ENCODE results near the gene ZNF750. TPM values are rescaled to one million over a fixed set of nuclear protein-coding genes. Genes with fewer than 3 reads are reported as not detected.

The ZNF750 gene
- total RNA-seq, 2 experiments from 2014 or later, result not detected

- intact Hi-C loops (cut with DNase I, micrococcal nuclease), result no loop called here
These were observed 13.6 kb downstream of the ZNF750 start for GRCh38 chr17:82826211-82826610.

GRCh38 chr17:82825540-82826124, 14.2 kb downstream of the ZNF750 start:
- CTCF ChIA-PET, result no interaction called here
- Mint-ChIP-seq H3K9me3 (no peaks in the 10 kb centered on the region), H3K4me3 (no peak overlapping the region), H3K27ac (no peak overlapping the region), H3K36me3 (ENCODE audit: low read depth) (peaks cover 45% of the 10 kb centered on the region), H3K4me1 (ENCODE audit: low read depth) (no peaks in the 10 kb centered on the region), H3K27me3 (no peaks in the 10 kb centered on the region)
- Histone ChIP-seq H3K4me1 (ENCODE audit: insufficient read depth, low read length) (peaks cover 3% of the 10 kb centered on the region), H3K27me3 (ENCODE audit: control insufficient read depth in 1 of 2, insufficient read depth in 2 of 2, low read length in 2 of 2) (no peaks in the 10 kb centered on the region), H3K27ac (ENCODE audit: low read depth in 1 of 2, low read length in 2 of 2) (no peak overlapping the region), H3K4me3 (ENCODE audit: low read length) (no peak overlapping the region), H3K36me3 (ENCODE audit: insufficient read depth, low read length) (peaks cover 15% of the 10 kb centered on the region), H3K9me3 (ENCODE audit: control insufficient read depth in 1 of 2, insufficient read depth in 1 of 2, low read length in 2 of 2) (peaks cover 0 to 4% of the 10 kb centered on the region in 2 experiments)
- DNase-seq, result no peak
- TF ChIP-seq, protein P1, sequence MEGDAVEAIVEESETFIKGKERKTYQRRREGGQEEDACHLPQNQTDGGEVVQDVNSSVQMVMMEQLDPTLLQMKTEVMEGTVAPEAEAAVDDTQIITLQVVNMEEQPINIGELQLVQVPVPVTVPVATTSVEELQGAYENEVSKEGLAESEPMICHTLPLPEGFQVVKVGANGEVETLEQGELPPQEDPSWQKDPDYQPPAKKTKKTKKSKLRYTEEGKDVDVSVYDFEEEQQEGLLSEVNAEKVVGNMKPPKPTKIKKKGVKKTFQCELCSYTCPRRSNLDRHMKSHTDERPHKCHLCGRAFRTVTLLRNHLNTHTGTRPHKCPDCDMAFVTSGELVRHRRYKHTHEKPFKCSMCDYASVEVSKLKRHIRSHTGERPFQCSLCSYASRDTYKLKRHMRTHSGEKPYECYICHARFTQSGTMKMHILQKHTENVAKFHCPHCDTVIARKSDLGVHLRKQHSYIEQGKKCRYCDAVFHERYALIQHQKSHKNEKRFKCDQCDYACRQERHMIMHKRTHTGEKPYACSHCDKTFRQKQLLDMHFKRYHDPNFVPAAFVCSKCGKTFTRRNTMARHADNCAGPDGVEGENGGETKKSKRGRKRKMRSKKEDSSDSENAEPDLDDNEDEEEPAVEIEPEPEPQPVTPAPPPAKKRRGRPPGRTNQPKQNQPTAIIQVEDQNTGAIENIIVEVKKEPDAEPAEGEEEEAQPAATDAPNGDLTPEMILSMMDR (IDR thresholded peaks at IDR 0.05), result no peak
- no peak for ATAC-seq (ENCODE audit: poor library complexity)
- intact Hi-C loops (cut with DNase I, micrococcal nuclease), result no loop called here
- POLR2A ChIA-PET, result no interaction called here

More at GRCh38 chr17:82826211-82826610, 13.6 kb downstream of the ZNF750 start:
- H3K4me1 ChIP-seq (ENCODE audit: insufficient read depth, low read length), result peaks cover 3% of the 10 kb centered on the region
- no peak for DNase-seq
- no peak overlapping the region for H3K27ac Mint-ChIP-seq
- no peak for ATAC-seq (ENCODE audit: poor library complexity)
- no peaks in the 10 kb centered on the region for H3K27me3 ChIP-seq (ENCODE audit: control insufficient read depth in 1 of 2, insufficient read depth in 2 of 2, low read length in 2 of 2)
- H3K27ac ChIP-seq (ENCODE audit: low read depth in 1 of 2, low read length in 2 of 2), result no peak overlapping the region
- no peaks in the 10 kb centered on the region for H3K4me1 Mint-ChIP-seq (ENCODE audit: low read depth)
- no peaks in the 10 kb centered on the region for H3K9me3 Mint-ChIP-seq
- H3K36me3 ChIP-seq (ENCODE audit: insufficient read depth, low read length), result peaks cover 21% of the 10 kb centered on the region
- no peak overlapping the region for H3K4me3 Mint-ChIP-seq
- no peaks in the 10 kb centered on the region for H3K27me3 Mint-ChIP-seq
- ChIA-PET POLR2A (no interaction called here), CTCF (no interaction called here)
- no peak overlapping the region for H3K4me3 ChIP-seq (ENCODE audit: low read length)
- no peaks in the 10 kb centered on the region for H3K9me3 ChIP-seq (ENCODE audit: control insufficient read depth in 1 of 2, insufficient read depth in 1 of 2, low read length in 2 of 2)
- peaks cover 39% of the 10 kb centered on the region for H3K36me3 Mint-ChIP-seq (ENCODE audit: low read depth)
- TF ChIP-seq, protein P1 (IDR thresholded peaks at IDR 0.05), result no peak

- Histone ChIP-seq H3K9me3 (ENCODE audit: control insufficient read depth in 1 of 2, insufficient read depth in 1 of 2, low read length in 2 of 2) (peaks cover 0 to 20% of the 10 kb centered on the region in 2 experiments), H3K36me3 (ENCODE audit: insufficient read depth, low read length) (peaks cover 17% of the 10 kb centered on the region), H3K27me3 (ENCODE audit: control insufficient read depth in 1 of 2, insufficient read depth in 2 of 2, low read length in 2 of 2) (no peaks in the 10 kb centered on the region), H3K4me3 (ENCODE audit: low read length) (no peak overlapping the region), H3K27ac (ENCODE audit: low read depth in 1 of 2, low read length in 2 of 2) (no peak overlapping the region), H3K4me1 (ENCODE audit: insufficient read depth, low read length) (peaks cover 3% of the 10 kb centered on the region)
- DNase-seq (no peak), ATAC-seq (ENCODE audit: poor library complexity) (no peak)
- ChIA-PET POLR2A (no interaction called here), CTCF (interaction anchor here (1.0 kb wide), 1 partner anchor 70 kb away, joined by 3 read pairs; no protein-coding TSS in a partner anchor)
- Mint-ChIP-seq H3K4me1 (ENCODE audit: low read depth) (no peaks in the 10 kb centered on the region), H3K4me3 (no peak overlapping the region), H3K36me3 (ENCODE audit: low read depth) (peaks cover 53% of the 10 kb centered on the region), H3K9me3 (peaks cover 4% of the 10 kb centered on the region), H3K27ac (no peak overlapping the region), H3K27me3 (no peaks in the 10 kb centered on the region)
- TF ChIP-seq, protein P1 (IDR thresholded peaks at IDR 0.05), result no peak
- intact Hi-C loops (cut with DNase I, micrococcal nuclease), result no loop called here
These were observed 16.8 kb downstream of the ZNF750 start for GRCh38 chr17:82823004-82823403.

Measured in CD4-positive, alpha-beta T cell (primary cell).